NB4 (cell line): ENCODE data around the gene RHBDD1.

ENCODE experiments used
- CTCF ChIP-seq: IDR thresholded peaks from one replicate; pipeline ENCODE4 v1.5.1; 2012; ENCODE audit warnings: low read depth, low read length
- POLR2A ChIP-seq: IDR thresholded peaks from 2 replicates; pipeline ENCODE4 v1.6.1; 2011; ENCODE audit warnings: mild to moderate bottlenecking; ENCODE audit not compliant: insufficient read length; ENCODE audit errors: extremely low read depth

GRCh38 chr2:226984750-226985582 lies 149.1 kb downstream of the RHBDD1 start:
- TF ChIP-seq CTCF (peak; percentile 42), POLR2A (no peak)
